ENCODE data around the gene VPS13A.

GRCh38 chr9:77128125-77128789 lies 49.1 kb upstream of the VPS13A start:
- TF ChIP-seq ZNF121 (tag by site-specific recombination; IDR thresholded peaks at IDR 0.05) (no peak), REPIN1 (tag by site-specific recombination; IDR thresholded peaks at IDR 0.05; ENCODE audit: low read depth) (no peak), REST (tag by site-specific recombination; IDR thresholded peaks at IDR 0.05) (no peak), ZBTB49 (tag by site-specific recombination; IDR thresholded peaks at IDR 0.05; ENCODE audit: low read depth) (no peak), ZNF449 (tag by site-specific recombination; IDR thresholded peaks at IDR 0.05) (no peak)

All from HEK293 (cell line).